HepG2 (cell line): ENCODE measurements around the gene CHP1. TPM values are rescaled to one million over a fixed set of nuclear protein-coding genes. Genes with fewer than 3 reads are reported as not detected.
A peak's percentile ranks its signal among the peaks of the same experiment; 100 is the strongest.

Experiments
- AGO2 ChIP-seq: fragments of 200-400 bp; formaldehyde crosslinking; optimal IDR thresholded peaks from 2 replicates; pipeline ENCODE3; 2017; ENCODE audit warnings: mild to moderate bottlenecking, low read depth, low read length, moderate library complexity
- ATF4 ChIP-seq, 2 experiments: fragments of 450-650 bp in 1 of 2; sonication (generic) in 1 of 2; formaldehyde crosslinking; IDR thresholded peaks; 2 replicates each; pipeline versions ENCODE4 v1.5.0 to v1.8.0; 2020 to 2022; ENCODE audit warnings: mild to moderate bottlenecking in 1 of 2, missing genetic modification reagents in 1 of 2
- CAMTA2 ChIP-seq: sonication (generic); formaldehyde crosslinking; IDR thresholded peaks from 2 replicates; pipeline ENCODE4 v1.4.0; 2020; ENCODE audit warnings: mild to moderate bottlenecking, missing genetic modification reagents, borderline replicate concordance
- CCAR2 ChIP-seq: fragments of 200-400 bp; formaldehyde crosslinking; optimal IDR thresholded peaks from 2 replicates; pipeline ENCODE3; 2018; ENCODE audit warnings: low read depth, mild to moderate bottlenecking, low read length, moderate library complexity
- CENPX ChIP-seq: sonication (generic); formaldehyde crosslinking; IDR thresholded peaks from 2 replicates; pipeline ENCODE4 v1.9.0; 2021; ENCODE audit warnings: mild to moderate bottlenecking, missing genetic modification reagents, moderate library complexity
- FOXM1 ChIP-seq: sonication (generic); formaldehyde crosslinking; IDR thresholded peaks from 2 replicates; pipeline ENCODE4 v1.5.0; 2020; ENCODE audit warnings: missing genetic modification reagents
- GFI1 ChIP-seq: sonication (generic); formaldehyde crosslinking; IDR thresholded peaks from 2 replicates; pipeline ENCODE4 v1.5.0; 2020; ENCODE audit warnings: missing genetic modification reagents, mild to moderate bottlenecking, borderline replicate concordance
- NCOA2 ChIP-seq: sonication (generic); formaldehyde crosslinking; IDR thresholded peaks from 2 replicates; pipeline ENCODE4 v1.8.0; 2022; ENCODE audit warnings: inconsistent platforms
- NR3C1 ChIP-seq: sonication (generic); formaldehyde crosslinking; IDR thresholded peaks from 2 replicates; pipeline ENCODE4 v1.4.0; 2020; ENCODE audit warnings: missing genetic modification reagents
- PCBP1 ChIP-seq: fragments of 200-400 bp; formaldehyde crosslinking; IDR thresholded peaks from 2 replicates; pipeline ENCODE4 v1.6.1; 2017; ENCODE audit warnings: mild to moderate bottlenecking, low read depth, low read length, borderline replicate concordance
- POLR2G ChIP-seq: fragments of 200-400 bp; formaldehyde crosslinking; IDR thresholded peaks from 2 replicates; pipeline ENCODE4 v1.6.1; 2018; ENCODE audit warnings: mild to moderate bottlenecking, low read depth, low read length, moderate library complexity
- TP53 ChIP-seq: sonication (generic); formaldehyde crosslinking; conservative IDR thresholded peaks from 2 replicates; pipeline ENCODE4 v1.4.0; 2020; ENCODE audit warnings: missing genetic modification reagents
- TRAFD1 ChIP-seq: sonication (generic); formaldehyde crosslinking; IDR thresholded peaks from 2 replicates; pipeline ENCODE4 v1.5.1; 2020; ENCODE audit warnings: missing genetic modification reagents, mild to moderate bottlenecking, borderline replicate concordance
- YY1 ChIP-seq: IDR thresholded peaks from 2 replicates; pipeline ENCODE4 v1.6.1; 2011; ENCODE audit warnings: low read length, low read depth, moderate library complexity, mild to moderate bottlenecking; ENCODE audit not compliant: insufficient read depth, insufficient replicate concordance
- ZBTB1 ChIP-seq: sonication (generic); formaldehyde crosslinking; IDR thresholded peaks from 2 replicates; pipeline ENCODE4 v1.4.0; 2020; ENCODE audit warnings: missing genetic modification reagents, borderline replicate concordance
- ZBTB10 ChIP-seq: sonication (generic); formaldehyde crosslinking; IDR thresholded peaks from 2 replicates; pipeline ENCODE4 v1.4.0; 2020; ENCODE audit warnings: missing genetic modification reagents, borderline replicate concordance
- ZBTB4 ChIP-seq: sonication (generic); formaldehyde crosslinking; IDR thresholded peaks from 2 replicates; pipeline ENCODE4 v1.4.0; 2020; ENCODE audit warnings: missing genetic modification reagents, mild to moderate bottlenecking, borderline replicate concordance
- ZGPAT ChIP-seq: IDR thresholded peaks from 2 replicates; pipeline ENCODE4 v1.6.1; 2016; ENCODE audit warnings: mild to moderate bottlenecking
- ZNF235 ChIP-seq: sonication (generic); formaldehyde crosslinking; IDR thresholded peaks from 2 replicates; pipeline ENCODE4 v1.8.1; 2023; ENCODE audit warnings: mild to moderate bottlenecking, missing genetic modification reagents, borderline replicate concordance
- ZNF772 ChIP-seq: sonication (generic); formaldehyde crosslinking; IDR thresholded peaks from 2 replicates; pipeline ENCODE4 v1.5.0; 2020; ENCODE audit warnings: mild to moderate bottlenecking, missing genetic modification reagents
- polyA plus RNA-seq, 8 experiments: library from polyadenylated mRNA; depleted of rRNA in 3 of 8; stranded (reverse) in 7 of 8; unstranded in 1 of 8; fragments of >200 nt; fragmentation: Illumina TruSeq in 4 of 8; extraction: Trizol in 4 of 8; gene quantifications; 2 replicates each; pipeline versions ENCODE4 v1.2.1 to v1.2.3, GENCODE V29; 2011 to 2016; ENCODE audit warnings: low read depth in 4 of 8, missing spikeins in 1 of 8, mixed read lengths in 1 of 8; ENCODE audit not compliant: insufficient read depth in 1 of 8
- total RNA-seq, 5 experiments: library from RNA; depleted of rRNA; stranded (reverse); fragments of >200 nt; fragmentation: Illumina TruSeq; extraction: Trizol; gene quantifications; 2 replicates each; pipeline ENCODE4 v1.2.3, GENCODE V29; 2016; ENCODE audit warnings: low read depth in 1 of 5

Gene CHP1
- total and polyA plus RNA-seq, 2 of the 13 experiments (the other 11 are each of a cell fraction or from before 2014, with no cell fraction given), result 49.6 to 76.4 TPM

- TF ChIP-seq ZBTB4 (CRISPR knock-in tag) (no peak), TP53 (no peak), AGO2 (no peak), YY1 (no peak), NR3C1 (CRISPR knock-in tag) (no peak), CENPX (CRISPR knock-in tag) (no peak), CAMTA2 (no peak), ZGPAT (0 out of 2 replicates have a peak, but pooled peaks have one; percentile 21), PCBP1 (no peak), CCAR2 (no peak), GFI1 (CRISPR knock-in tag) (0 out of 2 replicates have a peak, but pooled peaks have one; percentile 54), POLR2G (no peak), ZBTB1 (no peak), ZBTB10 (CRISPR knock-in tag) (no peak), FOXM1 (CRISPR knock-in tag) (no peak), TRAFD1 (CRISPR knock-in tag) (no peak), ATF4 (CRISPR knock-in tag; IDR thresholded peaks at IDR 0.05) (peak in 1 of 2 experiments; percentile 57; a peak in 1 of 4 replicates), ZNF772 (CRISPR knock-in tag) (no peak), ZNF235 (CRISPR knock-in tag) (no peak), NCOA2 (peak; percentile 45; the same call in 1 of the 2 replicates)
These were observed 25.5 kb downstream of the CHP1 start (continued) for GRCh38 chr15:41256577-41257038.
